ENCODE measurements around the gene SYT8. TPM values are rescaled to one million over a fixed set of nuclear protein-coding genes. Genes with fewer than 3 reads are reported as not detected.
"Not testable (repeated sequence)": the region's sequence is repeated elsewhere in the genome, so short reads cannot be mapped to it uniquely, and the experiment has no call there.

The SYT8 gene
- total and polyA plus RNA-seq, 10 donors = 0.83 TPM; not detected in 9

- Histone ChIP-seq H3K27ac (peak overlapping the region in 7 of 8 donors; percentile 14 to 86 (median 76)), H3K36me3 (peaks cover 0 to 57% (median 4%) of the 10 kb centered on the region in 6 donors), H3K4me3 (peak overlapping the region in 5 of 8 donors; percentile 19 to 71 (median 26)), H3K4me1 (peaks cover 25 to 96% (median 67%) of the 10 kb centered on the region in 6 donors), H3K27me3 (replicated peaks in 1 of 7) (no peaks in the 10 kb centered on the region), H3K9me3 (no peaks in the 10 kb centered on the region)
- DNase-seq = peak; percentile 78
- WGBS, 5 donors = 72 to 79% (median 79%) methylated on average over 17 to 28 of the region's 28 CpGs
- TF ChIP-seq, protein P1, sequence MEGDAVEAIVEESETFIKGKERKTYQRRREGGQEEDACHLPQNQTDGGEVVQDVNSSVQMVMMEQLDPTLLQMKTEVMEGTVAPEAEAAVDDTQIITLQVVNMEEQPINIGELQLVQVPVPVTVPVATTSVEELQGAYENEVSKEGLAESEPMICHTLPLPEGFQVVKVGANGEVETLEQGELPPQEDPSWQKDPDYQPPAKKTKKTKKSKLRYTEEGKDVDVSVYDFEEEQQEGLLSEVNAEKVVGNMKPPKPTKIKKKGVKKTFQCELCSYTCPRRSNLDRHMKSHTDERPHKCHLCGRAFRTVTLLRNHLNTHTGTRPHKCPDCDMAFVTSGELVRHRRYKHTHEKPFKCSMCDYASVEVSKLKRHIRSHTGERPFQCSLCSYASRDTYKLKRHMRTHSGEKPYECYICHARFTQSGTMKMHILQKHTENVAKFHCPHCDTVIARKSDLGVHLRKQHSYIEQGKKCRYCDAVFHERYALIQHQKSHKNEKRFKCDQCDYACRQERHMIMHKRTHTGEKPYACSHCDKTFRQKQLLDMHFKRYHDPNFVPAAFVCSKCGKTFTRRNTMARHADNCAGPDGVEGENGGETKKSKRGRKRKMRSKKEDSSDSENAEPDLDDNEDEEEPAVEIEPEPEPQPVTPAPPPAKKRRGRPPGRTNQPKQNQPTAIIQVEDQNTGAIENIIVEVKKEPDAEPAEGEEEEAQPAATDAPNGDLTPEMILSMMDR (IDR thresholded peaks at IDR 0.05 in 8 of 11, conservative IDR thresholded peaks at IDR 0.05 in 3 of 11) = no peak
- peak in 2 of 3 donors; percentile 5 to 22 for TF ChIP-seq POLR2AphosphoS5 (IDR thresholded peaks at IDR 0.05)
- TF ChIP-seq POLR2A (IDR thresholded peaks at IDR 0.05) = no peak
- intact Hi-C loops (cut with DNase I; ENCODE audit: low total_unique reads) = no loop called here
Observed at GRCh38 chr11:1875093-1875850, 40.5 kb downstream of the SYT8 start.

DNA sequence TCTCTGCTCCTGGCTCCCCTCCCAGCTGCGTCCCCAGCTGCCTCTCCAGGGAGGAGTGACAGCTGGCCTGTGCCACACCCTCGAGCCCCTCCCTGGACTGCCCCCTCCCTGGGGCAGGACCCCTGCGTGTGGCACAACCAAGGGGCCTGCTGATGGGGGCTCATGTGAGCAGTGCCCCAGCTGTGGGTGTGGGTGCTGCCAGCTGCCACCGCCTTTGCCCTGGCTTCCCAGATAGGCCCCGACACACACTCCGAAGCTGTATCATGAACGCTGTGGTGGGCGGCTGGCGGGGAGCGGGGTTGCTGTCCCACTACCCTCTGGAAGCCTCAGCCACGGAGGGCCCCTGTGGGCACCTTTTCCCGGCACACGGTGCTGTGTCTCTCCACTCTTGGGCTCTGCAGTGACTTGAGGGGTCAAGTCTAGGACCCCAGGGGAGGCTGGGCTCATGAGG, 41.1 kb downstream of the SYT8 start:
- Histone ChIP-seq H3K36me3 (peaks cover 0 to 63% (median 6%) of the 10 kb centered on the region in 6 donors), H3K4me3 (peak overlapping the region in 4 of 8 donors; percentile 11 to 71 (median 25)), H3K27ac (peak overlapping the region in 6 of 8 donors; percentile 32 to 86 (median 77)), H3K4me1 (peaks cover 23 to 96% (median 67%) of the 10 kb centered on the region in 6 donors)
- H3K27me3 ChIP-seq (replicated peaks in 1 of 7); H3K9me3 ChIP-seq; intact Hi-C loops (cut with DNase I; ENCODE audit: low total_unique reads): not testable (repeated sequence)
- peak; percentile 75 for DNase-seq
- WGBS, 5 donors = 71 to 81% (median 80%) methylated on average over 1 to 13 of the region's 13 CpGs

- intact Hi-C loops (cut with DNase I; ENCODE audit: low total_unique reads) = no loop called here
- H3K27me3 ChIP-seq (replicated peaks in 1 of 7) = no peaks in the 10 kb centered on the region
- peak overlapping the region in 6 of 8 donors; percentile 32 to 86 (median 77) for H3K27ac ChIP-seq
- peak overlapping the region in 3 of 8 donors; percentile 23 to 71 (median 27) for H3K4me3 ChIP-seq
- no peak for TF ChIP-seq POLR2A (IDR thresholded peaks at IDR 0.05)
- TF ChIP-seq, protein P1 (IDR thresholded peaks at IDR 0.05 in 8 of 11, conservative IDR thresholded peaks at IDR 0.05 in 3 of 11) = peak; percentile 15 to 74 (median 58)
- TF ChIP-seq POLR2AphosphoS5 (IDR thresholded peaks at IDR 0.05) = peak in 2 of 3 donors; percentile 50 to 56
- H3K36me3 ChIP-seq = peaks cover 0 to 69% (median 9%) of the 10 kb centered on the region in 6 donors
- WGBS, 5 donors = 45 to 61% (median 54%) methylated on average over 25 to 26 of the region's 26 CpGs
- H3K9me3 ChIP-seq = no peaks in the 10 kb centered on the region
- H3K4me1 ChIP-seq = peaks cover 29 to 96% (median 67%) of the 10 kb centered on the region in 6 donors
- peak; percentile 87 for DNase-seq
Observed at GRCh38 chr11:1876361-1877063, 41.7 kb downstream of the SYT8 start.

- Histone ChIP-seq H3K9me3 (no peaks in the 10 kb centered on the region), H3K27ac (peak overlapping the region in 5 of 8 donors; percentile 44 to 86 (median 76)), H3K4me3 (peak overlapping the region in 1 of 8 donors; percentile 71), H3K27me3 (replicated peaks in 1 of 7) (no peaks in the 10 kb centered on the region), H3K4me1 (peaks cover 37 to 96% (median 76%) of the 10 kb centered on the region in 6 donors), H3K36me3 (peaks cover 0 to 79% (median 12%) of the 10 kb centered on the region in 6 donors)
- WGBS, 5 donors = 59 to 70% (median 60%) methylated on average over 28 to 33 of the region's 33 CpGs
- intact Hi-C loops (cut with DNase I; ENCODE audit: low total_unique reads) = no loop called here
- DNase-seq = peak; percentile 79
- TF ChIP-seq POLR2A (IDR thresholded peaks at IDR 0.05) = no peak
- TF ChIP-seq, protein P1 (IDR thresholded peaks at IDR 0.05 in 8 of 11, conservative IDR thresholded peaks at IDR 0.05 in 3 of 11) = no peak
- peak in 2 of 3 donors; percentile 44 to 51 for TF ChIP-seq POLR2AphosphoS5 (IDR thresholded peaks at IDR 0.05)
Observed at GRCh38 chr11:1877211-1878136, 42.7 kb downstream of the SYT8 start.
